HL-60 (cell line): ENCODE results near the gene KRT81.
A peak's percentile ranks its signal among the peaks of the same experiment; 100 is the strongest.

Experiments used
- DNase-seq, 2 experiments: peaks; one replicate each; pipeline ENCODE4 v3.0.0-alpha.2; 2010 to 2020; ENCODE audit warnings: low read depth in 1 of 2, low spot score in 1 of 2
- H3K27ac ChIP-seq: fragments of 250-450 bp; sonication (Bioruptor Pico); replicated peaks from 2 replicates; pipeline ENCODE4 v1.5.1; 2020; ENCODE audit warnings: mild to moderate bottlenecking, moderate library complexity
- H3K27me3 ChIP-seq: fragments of 250-450 bp; sonication (Bioruptor Pico); 2 replicates; pipeline ENCODE4 v1.5.1; 2021; ENCODE audit warnings: mild to moderate bottlenecking, moderate library complexity; ENCODE audit not compliant: insufficient read depth, poor library complexity, severe bottlenecking
- H3K4me3 ChIP-seq: replicated peaks from 2 replicates; pipeline ENCODE4 v1.5.1; 2011; ENCODE audit warnings: mild to moderate bottlenecking, control low read depth, low read length; ENCODE audit not compliant: insufficient read depth
- GABPA ChIP-seq: IDR thresholded peaks from 2 replicates; pipeline ENCODE4 v1.6.1; 2012; ENCODE audit warnings: low read depth
- POLR2AphosphoS5 ChIP-seq: IDR thresholded peaks from 2 replicates; pipeline ENCODE4 v1.6.1; 2012; ENCODE audit warnings: low read depth
- SPI1 ChIP-seq: IDR thresholded peaks from 2 replicates; pipeline ENCODE4 v1.6.1; 2012; ENCODE audit warnings: low read depth, mild to moderate bottlenecking, borderline replicate concordance
- TF ChIP-seq, protein P1 (sequence below): IDR thresholded peaks from one replicate; pipeline ENCODE4 v1.5.1; 2011; ENCODE audit warnings: low read length, control low read depth, inconsistent platforms; ENCODE audit not compliant: insufficient read depth
- TF ChIP-seq, protein P2 (sequence below): IDR thresholded peaks from 2 replicates; pipeline ENCODE4 v1.6.1; 2012; ENCODE audit warnings: low read depth; ENCODE audit not compliant: insufficient replicate concordance

The KRT81 gene

DNA sequence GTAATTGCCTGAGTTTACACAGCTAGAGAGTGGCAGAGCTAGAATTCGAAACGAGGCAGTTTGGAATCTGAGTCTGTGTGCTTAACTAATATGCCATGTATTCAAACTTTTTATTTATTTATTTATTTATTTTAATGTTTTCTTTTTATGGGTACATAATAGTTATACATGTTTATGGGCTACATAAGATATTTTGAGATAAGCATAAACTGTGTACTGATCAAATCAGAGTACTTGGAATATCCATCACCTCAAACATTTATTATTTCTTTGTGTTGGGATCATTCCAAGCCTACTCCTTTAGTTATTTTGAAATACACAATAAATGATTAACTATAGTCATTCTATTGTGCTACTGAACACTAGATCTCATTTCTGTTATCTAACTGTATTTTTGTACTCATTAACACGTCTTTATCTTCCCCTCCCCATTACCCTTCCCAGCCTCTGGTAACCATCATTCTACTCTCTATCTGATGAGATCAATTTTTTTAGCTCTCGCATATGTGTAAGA lies 7.4 kb upstream of the KRT81 start:
- Histone ChIP-seq H3K4me3 (no peak overlapping the region), H3K27me3 (peaks cover 6% of the 10 kb centered on the region), H3K27ac (no peak overlapping the region)
- TF ChIP-seq POLR2AphosphoS5 (no peak), GABPA (no peak), SPI1 (no peak)
- TF ChIP-seq, protein P1, sequence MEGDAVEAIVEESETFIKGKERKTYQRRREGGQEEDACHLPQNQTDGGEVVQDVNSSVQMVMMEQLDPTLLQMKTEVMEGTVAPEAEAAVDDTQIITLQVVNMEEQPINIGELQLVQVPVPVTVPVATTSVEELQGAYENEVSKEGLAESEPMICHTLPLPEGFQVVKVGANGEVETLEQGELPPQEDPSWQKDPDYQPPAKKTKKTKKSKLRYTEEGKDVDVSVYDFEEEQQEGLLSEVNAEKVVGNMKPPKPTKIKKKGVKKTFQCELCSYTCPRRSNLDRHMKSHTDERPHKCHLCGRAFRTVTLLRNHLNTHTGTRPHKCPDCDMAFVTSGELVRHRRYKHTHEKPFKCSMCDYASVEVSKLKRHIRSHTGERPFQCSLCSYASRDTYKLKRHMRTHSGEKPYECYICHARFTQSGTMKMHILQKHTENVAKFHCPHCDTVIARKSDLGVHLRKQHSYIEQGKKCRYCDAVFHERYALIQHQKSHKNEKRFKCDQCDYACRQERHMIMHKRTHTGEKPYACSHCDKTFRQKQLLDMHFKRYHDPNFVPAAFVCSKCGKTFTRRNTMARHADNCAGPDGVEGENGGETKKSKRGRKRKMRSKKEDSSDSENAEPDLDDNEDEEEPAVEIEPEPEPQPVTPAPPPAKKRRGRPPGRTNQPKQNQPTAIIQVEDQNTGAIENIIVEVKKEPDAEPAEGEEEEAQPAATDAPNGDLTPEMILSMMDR = no peak
- TF ChIP-seq, protein P2, sequence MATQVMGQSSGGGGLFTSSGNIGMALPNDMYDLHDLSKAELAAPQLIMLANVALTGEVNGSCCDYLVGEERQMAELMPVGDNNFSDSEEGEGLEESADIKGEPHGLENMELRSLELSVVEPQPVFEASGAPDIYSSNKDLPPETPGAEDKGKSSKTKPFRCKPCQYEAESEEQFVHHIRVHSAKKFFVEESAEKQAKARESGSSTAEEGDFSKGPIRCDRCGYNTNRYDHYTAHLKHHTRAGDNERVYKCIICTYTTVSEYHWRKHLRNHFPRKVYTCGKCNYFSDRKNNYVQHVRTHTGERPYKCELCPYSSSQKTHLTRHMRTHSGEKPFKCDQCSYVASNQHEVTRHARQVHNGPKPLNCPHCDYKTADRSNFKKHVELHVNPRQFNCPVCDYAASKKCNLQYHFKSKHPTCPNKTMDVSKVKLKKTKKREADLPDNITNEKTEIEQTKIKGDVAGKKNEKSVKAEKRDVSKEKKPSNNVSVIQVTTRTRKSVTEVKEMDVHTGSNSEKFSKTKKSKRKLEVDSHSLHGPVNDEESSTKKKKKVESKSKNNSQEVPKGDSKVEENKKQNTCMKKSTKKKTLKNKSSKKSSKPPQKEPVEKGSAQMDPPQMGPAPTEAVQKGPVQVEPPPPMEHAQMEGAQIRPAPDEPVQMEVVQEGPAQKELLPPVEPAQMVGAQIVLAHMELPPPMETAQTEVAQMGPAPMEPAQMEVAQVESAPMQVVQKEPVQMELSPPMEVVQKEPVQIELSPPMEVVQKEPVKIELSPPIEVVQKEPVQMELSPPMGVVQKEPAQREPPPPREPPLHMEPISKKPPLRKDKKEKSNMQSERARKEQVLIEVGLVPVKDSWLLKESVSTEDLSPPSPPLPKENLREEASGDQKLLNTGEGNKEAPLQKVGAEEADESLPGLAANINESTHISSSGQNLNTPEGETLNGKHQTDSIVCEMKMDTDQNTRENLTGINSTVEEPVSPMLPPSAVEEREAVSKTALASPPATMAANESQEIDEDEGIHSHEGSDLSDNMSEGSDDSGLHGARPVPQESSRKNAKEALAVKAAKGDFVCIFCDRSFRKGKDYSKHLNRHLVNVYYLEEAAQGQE = no peak
- DNase-seq = no peak

DNA sequence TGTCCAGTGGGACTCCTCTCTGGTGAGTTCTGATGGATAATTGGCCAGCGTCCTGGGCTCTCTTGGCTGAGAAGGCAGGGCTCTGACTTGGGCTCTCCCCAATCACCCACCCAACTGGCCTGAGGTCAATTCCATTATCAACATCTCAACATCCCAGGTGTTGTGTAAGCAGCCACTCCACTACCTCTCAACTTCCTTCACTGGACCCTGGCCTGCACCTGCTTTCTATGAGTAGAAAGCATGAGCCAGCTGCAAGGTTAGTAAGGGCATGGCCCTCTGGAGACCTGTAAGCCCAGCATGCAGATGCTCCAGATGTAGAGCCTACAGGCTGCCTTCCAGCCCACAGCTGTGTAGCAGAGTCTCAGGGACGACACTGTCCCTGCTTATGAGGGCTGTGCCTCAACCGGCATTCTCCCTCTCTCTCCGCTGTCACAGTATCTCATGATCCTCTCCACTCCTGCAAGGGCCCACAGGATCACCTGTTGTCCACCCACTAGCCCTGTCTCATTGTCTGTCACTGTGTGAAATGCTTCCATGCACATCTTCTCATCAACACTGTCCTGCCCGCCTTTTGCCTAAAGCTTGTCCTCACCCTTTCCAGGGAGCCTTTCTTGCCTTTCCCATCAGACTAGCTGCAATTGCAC lies 5.4 kb upstream of the KRT81 start:
- DNase-seq = no peak
- no peak overlapping the region for H3K4me3 ChIP-seq
- H3K27ac ChIP-seq = no peak overlapping the region
- TF ChIP-seq GABPA = no peak
- no peak for TF ChIP-seq POLR2AphosphoS5
- TF ChIP-seq SPI1 = no peak
- TF ChIP-seq, protein P1 = no peak
- TF ChIP-seq, protein P2 = no peak
- H3K27me3 ChIP-seq = peaks cover 6% of the 10 kb centered on the region

DNA sequence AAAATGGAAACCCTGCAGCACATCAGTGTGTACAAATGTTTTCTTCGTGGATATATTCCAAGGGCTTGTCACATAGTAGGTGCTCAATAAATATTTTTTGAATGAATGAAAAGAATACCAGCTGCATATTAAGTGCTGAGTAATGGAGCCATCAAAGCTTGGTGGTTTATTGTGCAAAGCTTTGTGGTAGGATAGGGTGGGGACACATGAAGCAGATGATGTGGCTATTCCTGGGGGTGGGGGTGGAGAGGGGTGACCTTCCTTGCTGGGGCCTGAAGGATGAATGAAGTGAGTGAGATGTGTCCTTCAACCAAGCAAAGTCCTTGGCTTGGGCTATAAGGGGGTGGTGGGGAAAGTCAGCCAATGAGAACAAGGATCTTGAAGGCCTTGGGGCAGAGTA lies 4.3 kb upstream of the KRT81 start:
- Histone ChIP-seq H3K27me3 (peaks cover 6% of the 10 kb centered on the region), H3K4me3 (no peak overlapping the region), H3K27ac (no peak overlapping the region)
- peak in 1 of 2 experiments; percentile 28 for DNase-seq
- TF ChIP-seq, protein P1 = no peak
- no peak for TF ChIP-seq SPI1
- TF ChIP-seq, protein P2 = no peak
- TF ChIP-seq POLR2AphosphoS5 = 0 out of 2 replicates have a peak, but pooled peaks have one; percentile 23
